Brain microvascular endothelial cell (primary cell): ENCODE measurements around the gene ADD1.

Source experiments
- DNase-seq: peaks from one replicate; pipeline ENCODE4 v3.0.0-alpha.2; 2020
- H3K27ac ChIP-seq: fragments of 250-450 bp; sonication (Bioruptor Pico); 2 replicates; pipeline ENCODE4 v1.5.1; 2020; ENCODE audit warnings: mild to moderate bottlenecking, moderate library complexity
- H3K27me3 ChIP-seq: fragments of 250-450 bp; sonication (Bioruptor Pico); replicated peaks from 2 replicates; pipeline ENCODE4 v1.5.1; 2020; ENCODE audit warnings: mild to moderate bottlenecking
- H3K36me3 ChIP-seq: fragments of 250-450 bp; sonication (Bioruptor Pico); replicated peaks from 2 replicates; pipeline ENCODE4 v1.5.1; 2020; ENCODE audit warnings: mild to moderate bottlenecking
- H3K4me3 ChIP-seq: 2 replicates; pipeline ENCODE4 v1.5.1; 2011; ENCODE audit warnings: low read depth, mild to moderate bottlenecking, control low read depth, low read length, moderate library complexity
- in situ Hi-C: cut with HindIII; loops from 2 replicates; pipeline ENCODE4 v1.10.0; 2017; ENCODE audit warnings: low sequenced_read_pairs, low pct_ligation_motif_present
- TF ChIP-seq, protein P1 (sequence below): IDR thresholded peaks from 2 replicates; pipeline ENCODE4 v1.5.1; 2011; ENCODE audit warnings: low read depth, mild to moderate bottlenecking, moderate library complexity, low read length, control low read depth, inconsistent platforms; ENCODE audit errors: missing control alignments

Gene ADD1

GRCh38 chr4:2977211-2978088 lies 133.8 kb downstream of the ADD1 start:
- TF ChIP-seq, protein P1, sequence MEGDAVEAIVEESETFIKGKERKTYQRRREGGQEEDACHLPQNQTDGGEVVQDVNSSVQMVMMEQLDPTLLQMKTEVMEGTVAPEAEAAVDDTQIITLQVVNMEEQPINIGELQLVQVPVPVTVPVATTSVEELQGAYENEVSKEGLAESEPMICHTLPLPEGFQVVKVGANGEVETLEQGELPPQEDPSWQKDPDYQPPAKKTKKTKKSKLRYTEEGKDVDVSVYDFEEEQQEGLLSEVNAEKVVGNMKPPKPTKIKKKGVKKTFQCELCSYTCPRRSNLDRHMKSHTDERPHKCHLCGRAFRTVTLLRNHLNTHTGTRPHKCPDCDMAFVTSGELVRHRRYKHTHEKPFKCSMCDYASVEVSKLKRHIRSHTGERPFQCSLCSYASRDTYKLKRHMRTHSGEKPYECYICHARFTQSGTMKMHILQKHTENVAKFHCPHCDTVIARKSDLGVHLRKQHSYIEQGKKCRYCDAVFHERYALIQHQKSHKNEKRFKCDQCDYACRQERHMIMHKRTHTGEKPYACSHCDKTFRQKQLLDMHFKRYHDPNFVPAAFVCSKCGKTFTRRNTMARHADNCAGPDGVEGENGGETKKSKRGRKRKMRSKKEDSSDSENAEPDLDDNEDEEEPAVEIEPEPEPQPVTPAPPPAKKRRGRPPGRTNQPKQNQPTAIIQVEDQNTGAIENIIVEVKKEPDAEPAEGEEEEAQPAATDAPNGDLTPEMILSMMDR, result no peak
- Histone ChIP-seq H3K27ac (peak overlapping the region; percentile 41), H3K36me3 (no peaks in the 10 kb centered on the region), H3K27me3 (no peaks in the 10 kb centered on the region), H3K4me3 (no peak overlapping the region)
- DNase-seq, result peak; percentile 63
- in situ Hi-C loops, result no loop called here
